Astrocyte (in vitro differentiated cells and primary cell): ENCODE measurements around the gene SLC25A21.

ENCODE experiments used
- EZH2 ChIP-seq: IDR thresholded peaks from 2 replicates; pipeline ENCODE4 v1.6.1; 2012; ENCODE audit warnings: mild to moderate bottlenecking, low read length, inconsistent platforms; ENCODE audit not compliant: insufficient read depth
- TF ChIP-seq, protein P1 (sequence below): IDR thresholded peaks from 2 replicates; pipeline ENCODE4 v1.5.1; 2011; ENCODE audit warnings: low read depth, mild to moderate bottlenecking, inconsistent platforms, low read length, moderate library complexity; ENCODE audit not compliant: insufficient read depth

DNA sequence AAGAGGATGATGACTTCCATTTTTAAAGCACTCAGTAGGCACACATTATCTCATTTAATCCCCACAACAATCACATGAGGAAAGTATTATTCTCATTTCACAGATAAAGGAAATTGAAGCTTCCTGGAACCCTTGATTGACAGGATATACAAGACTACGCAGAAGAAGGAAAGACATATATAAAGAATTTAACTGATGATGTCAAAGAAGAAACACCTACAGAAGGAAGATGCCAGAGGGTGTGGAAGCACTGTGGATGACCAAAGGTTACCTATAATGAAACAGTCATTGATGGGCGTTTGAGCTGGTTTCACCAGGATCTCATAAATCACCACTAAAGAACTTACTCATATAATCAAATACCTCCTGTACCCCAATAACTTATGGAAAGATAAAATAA, 197.4 kb downstream of the SLC25A21 start:
- TF ChIP-seq, protein P1, sequence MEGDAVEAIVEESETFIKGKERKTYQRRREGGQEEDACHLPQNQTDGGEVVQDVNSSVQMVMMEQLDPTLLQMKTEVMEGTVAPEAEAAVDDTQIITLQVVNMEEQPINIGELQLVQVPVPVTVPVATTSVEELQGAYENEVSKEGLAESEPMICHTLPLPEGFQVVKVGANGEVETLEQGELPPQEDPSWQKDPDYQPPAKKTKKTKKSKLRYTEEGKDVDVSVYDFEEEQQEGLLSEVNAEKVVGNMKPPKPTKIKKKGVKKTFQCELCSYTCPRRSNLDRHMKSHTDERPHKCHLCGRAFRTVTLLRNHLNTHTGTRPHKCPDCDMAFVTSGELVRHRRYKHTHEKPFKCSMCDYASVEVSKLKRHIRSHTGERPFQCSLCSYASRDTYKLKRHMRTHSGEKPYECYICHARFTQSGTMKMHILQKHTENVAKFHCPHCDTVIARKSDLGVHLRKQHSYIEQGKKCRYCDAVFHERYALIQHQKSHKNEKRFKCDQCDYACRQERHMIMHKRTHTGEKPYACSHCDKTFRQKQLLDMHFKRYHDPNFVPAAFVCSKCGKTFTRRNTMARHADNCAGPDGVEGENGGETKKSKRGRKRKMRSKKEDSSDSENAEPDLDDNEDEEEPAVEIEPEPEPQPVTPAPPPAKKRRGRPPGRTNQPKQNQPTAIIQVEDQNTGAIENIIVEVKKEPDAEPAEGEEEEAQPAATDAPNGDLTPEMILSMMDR = no peak
- TF ChIP-seq EZH2 = no peak
